ENCODE results near the gene HIPK3. TPM values are rescaled to one million over a fixed set of nuclear protein-coding genes. Genes with fewer than 3 reads are reported as not detected.
"Not testable (repeated sequence)": the region's sequence is repeated elsewhere in the genome, so short reads cannot be mapped to it uniquely, and the experiment has no call there.

Gene HIPK3
- polyA plus RNA-seq, 1 donor, result 40.8 TPM

- Histone ChIP-seq H3K9me3 (ENCODE audit: control insufficient read depth, low read depth, low read length) (no peaks in the 10 kb centered on the region), H3K36me3 (ENCODE audit: control insufficient read depth, insufficient read depth, low read length) (no peaks in the 10 kb centered on the region), H3K4me3 (ENCODE audit: low read length) (no peak overlapping the region), H3K27ac (ENCODE audit: low read length) (no peak overlapping the region), H3K27me3 (ENCODE audit: control insufficient read depth, insufficient read depth, low read length) (no peaks in the 10 kb centered on the region), H3K4me1 (ENCODE audit: control insufficient read depth, insufficient read depth, low read length) (no peaks in the 10 kb centered on the region)
- DNase-seq, result no peak
Measured at GRCh38 chr11:33225371-33225770, 31.8 kb upstream of the HIPK3 start.

GRCh38 chr11:33227578-33228261 lies 29.5 kb upstream of the HIPK3 start:
- 88% methylated on average over 1 of the region's 2 CpGs for WGBS (ENCODE audit: insufficient coverage, low lambda C conversion rate)
- Histone ChIP-seq H3K4me1 (ENCODE audit: control insufficient read depth, insufficient read depth, low read length) (no peaks in the 10 kb centered on the region), H3K27ac (ENCODE audit: low read length) (no peak overlapping the region)

GRCh38 chr11:33234397-33235190 lies 22.6 kb upstream of the HIPK3 start:
- WGBS (ENCODE audit: insufficient coverage, low lambda C conversion rate), result no CpG with 5 or more reads among the region's 6 CpGs
- DNase-seq, result no peak
- no peaks in the 10 kb centered on the region for H3K27me3 ChIP-seq (ENCODE audit: control insufficient read depth, insufficient read depth, low read length)
- no peak overlapping the region for H3K4me3 ChIP-seq (ENCODE audit: low read length)
- no peaks in the 10 kb centered on the region for H3K36me3 ChIP-seq (ENCODE audit: control insufficient read depth, insufficient read depth, low read length)
- H3K4me1 ChIP-seq (ENCODE audit: control insufficient read depth, insufficient read depth, low read length), result no peaks in the 10 kb centered on the region
- no peak overlapping the region for H3K27ac ChIP-seq (ENCODE audit: low read length)
- no peaks in the 10 kb centered on the region for H3K9me3 ChIP-seq (ENCODE audit: control insufficient read depth, low read depth, low read length)

More at GRCh38 chr11:33227578-33228261, 29.5 kb upstream of the HIPK3 start:
- no peaks in the 10 kb centered on the region for H3K9me3 ChIP-seq (ENCODE audit: control insufficient read depth, low read depth, low read length)
- no peaks in the 10 kb centered on the region for H3K36me3 ChIP-seq (ENCODE audit: control insufficient read depth, insufficient read depth, low read length)
- no peak for DNase-seq
- H3K27me3 ChIP-seq (ENCODE audit: control insufficient read depth, insufficient read depth, low read length), result no peaks in the 10 kb centered on the region
- no peak overlapping the region for H3K4me3 ChIP-seq (ENCODE audit: low read length)

DNA sequence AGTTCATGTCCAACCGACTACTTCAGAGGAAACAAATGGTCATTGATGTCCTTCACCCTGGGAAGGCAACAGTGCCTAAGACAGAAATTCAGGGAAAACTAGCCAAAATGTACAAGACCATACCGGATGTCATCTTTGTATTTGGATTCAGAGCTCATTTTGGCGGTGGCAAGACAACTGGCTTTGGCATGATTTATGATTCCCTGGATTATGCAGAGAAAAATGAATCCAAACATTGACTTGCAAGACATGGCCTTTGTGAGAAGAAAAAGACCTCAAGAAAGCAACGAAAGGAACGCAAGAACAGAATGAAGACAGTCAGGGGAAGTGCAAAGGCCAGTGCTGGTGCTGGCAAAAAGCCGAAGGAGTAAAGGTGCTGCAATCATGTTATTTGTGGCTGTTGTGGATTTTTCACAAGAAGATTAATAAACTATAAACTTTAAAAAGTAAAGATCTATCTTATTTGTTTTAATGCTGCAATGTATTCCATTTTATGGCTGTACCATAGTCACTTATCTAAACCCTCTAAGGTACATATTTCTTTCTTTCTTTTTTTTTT lies 20.1 kb upstream of the HIPK3 start:
- Histone ChIP-seq H3K36me3 (ENCODE audit: control insufficient read depth, insufficient read depth, low read length) (no peaks in the 10 kb centered on the region), H3K27me3 (ENCODE audit: control insufficient read depth, insufficient read depth, low read length) (no peaks in the 10 kb centered on the region), H3K9me3 (ENCODE audit: control insufficient read depth, low read depth, low read length) (no peaks in the 10 kb centered on the region), H3K4me1 (ENCODE audit: control insufficient read depth, insufficient read depth, low read length) (no peaks in the 10 kb centered on the region), H3K4me3 (ENCODE audit: low read length) (no peak overlapping the region), H3K27ac (ENCODE audit: low read length) (no peak overlapping the region)
- peak in 1 of 2 donors; percentile 33 for DNase-seq
- 54% methylated on average over 4 of the region's 6 CpGs for WGBS (ENCODE audit: insufficient coverage, low lambda C conversion rate)

DNA sequence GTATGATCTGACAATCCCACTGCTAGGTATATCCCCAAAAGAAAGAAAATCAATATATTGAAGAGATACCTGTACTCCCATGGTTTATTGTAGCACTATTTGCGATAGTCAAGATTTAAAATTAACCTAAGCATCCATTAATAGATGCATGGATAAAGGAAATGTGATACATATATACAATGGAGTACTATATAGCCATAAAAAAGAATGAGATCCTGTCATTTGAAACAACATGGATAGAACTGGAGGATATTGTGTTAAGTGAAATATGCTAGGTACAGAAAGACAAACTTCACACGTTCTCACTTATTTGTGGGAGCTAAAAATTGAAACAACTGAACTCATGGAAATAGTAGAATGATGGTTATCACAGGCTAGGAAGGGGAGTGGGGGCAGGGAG lies 14.6 kb upstream of the HIPK3 start:
- Histone ChIP-seq H3K4me1 (ENCODE audit: control insufficient read depth, insufficient read depth, low read length) (no peaks in the 10 kb centered on the region), H3K27me3 (ENCODE audit: control insufficient read depth, insufficient read depth, low read length) (no peaks in the 10 kb centered on the region), H3K36me3 (ENCODE audit: control insufficient read depth, insufficient read depth, low read length) (no peaks in the 10 kb centered on the region), H3K27ac (ENCODE audit: low read length) (no peak overlapping the region), H3K4me3 (ENCODE audit: low read length) (no peak overlapping the region), H3K9me3 (ENCODE audit: control insufficient read depth, low read depth, low read length) (peaks cover 11% of the 10 kb centered on the region)
- no CpG with 5 or more reads among the region's 2 CpGs for WGBS (ENCODE audit: insufficient coverage, low lambda C conversion rate)
- no peak for DNase-seq

- DNase-seq; H3K27ac ChIP-seq (ENCODE audit: low read length); H3K4me3 ChIP-seq (ENCODE audit: low read length); H3K27me3 ChIP-seq (ENCODE audit: control insufficient read depth, insufficient read depth, low read length); H3K4me1 ChIP-seq (ENCODE audit: control insufficient read depth, insufficient read depth, low read length); H3K36me3 ChIP-seq (ENCODE audit: control insufficient read depth, insufficient read depth, low read length): not testable (repeated sequence)
- peaks cover 11% of the 10 kb centered on the region for H3K9me3 ChIP-seq (ENCODE audit: control insufficient read depth, low read depth, low read length)
- WGBS (ENCODE audit: insufficient coverage, low lambda C conversion rate), result no CpG with 5 or more reads among the region's 35 CpGs
Measured at GRCh38 chr11:33243654-33244053, 13.5 kb upstream of the HIPK3 start.

DNA sequence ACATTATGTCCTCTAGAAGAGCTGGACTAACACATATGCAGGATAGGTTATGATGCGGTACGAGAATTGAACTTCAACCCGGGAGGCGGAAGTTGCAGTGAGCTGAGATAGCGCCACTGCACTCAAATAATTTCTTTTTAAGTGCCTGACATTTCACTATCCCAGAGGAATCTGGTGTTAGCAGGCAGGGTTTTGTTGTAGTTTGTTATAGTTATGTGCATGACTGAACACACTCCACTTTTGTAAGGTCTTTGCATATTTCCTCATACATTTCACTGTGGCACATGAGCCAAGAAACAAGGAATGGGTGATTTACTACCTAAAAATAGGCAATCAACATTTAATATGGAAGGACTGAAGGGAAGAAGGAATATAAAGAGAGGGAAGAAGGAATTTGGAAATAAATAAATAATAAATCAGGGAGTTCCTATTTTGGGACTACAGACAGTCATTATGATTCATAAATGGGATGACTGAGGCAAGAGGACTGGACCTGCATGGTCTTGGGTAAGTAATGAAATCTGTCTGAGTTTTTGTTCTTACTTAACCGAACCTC lies 8.7 kb upstream of the HIPK3 start:
- Histone ChIP-seq H3K36me3 (ENCODE audit: control insufficient read depth, insufficient read depth, low read length) (no peaks in the 10 kb centered on the region), H3K27ac (ENCODE audit: low read length) (no peak overlapping the region), H3K9me3 (ENCODE audit: control insufficient read depth, low read depth, low read length) (peaks cover 3% of the 10 kb centered on the region), H3K4me3 (ENCODE audit: low read length) (no peak overlapping the region), H3K4me1 (ENCODE audit: control insufficient read depth, insufficient read depth, low read length) (no peaks in the 10 kb centered on the region), H3K27me3 (ENCODE audit: control insufficient read depth, insufficient read depth, low read length) (no peaks in the 10 kb centered on the region)
- peak in 1 of 2 donors; percentile 51 for DNase-seq
- no CpG with 5 or more reads among the region's 6 CpGs for WGBS (ENCODE audit: insufficient coverage, low lambda C conversion rate)

- Histone ChIP-seq H3K4me1 (ENCODE audit: control insufficient read depth, insufficient read depth, low read length) (peaks cover 9% of the 10 kb centered on the region), H3K27ac (ENCODE audit: low read length) (peak overlapping the region; percentile 97), H3K4me3 (ENCODE audit: low read length) (peak overlapping the region; percentile 72), H3K9me3 (ENCODE audit: control insufficient read depth, low read depth, low read length) (no peaks in the 10 kb centered on the region), H3K27me3 (ENCODE audit: control insufficient read depth, insufficient read depth, low read length) (no peaks in the 10 kb centered on the region), H3K36me3 (ENCODE audit: control insufficient read depth, insufficient read depth, low read length) (no peaks in the 10 kb centered on the region)
- no peak for DNase-seq
- 90% methylated on average over 2 of the region's 12 CpGs for WGBS (ENCODE audit: insufficient coverage, low lambda C conversion rate)
Measured at GRCh38 chr11:33256031-33256812, 959 bp upstream of the HIPK3 start.

DNA sequence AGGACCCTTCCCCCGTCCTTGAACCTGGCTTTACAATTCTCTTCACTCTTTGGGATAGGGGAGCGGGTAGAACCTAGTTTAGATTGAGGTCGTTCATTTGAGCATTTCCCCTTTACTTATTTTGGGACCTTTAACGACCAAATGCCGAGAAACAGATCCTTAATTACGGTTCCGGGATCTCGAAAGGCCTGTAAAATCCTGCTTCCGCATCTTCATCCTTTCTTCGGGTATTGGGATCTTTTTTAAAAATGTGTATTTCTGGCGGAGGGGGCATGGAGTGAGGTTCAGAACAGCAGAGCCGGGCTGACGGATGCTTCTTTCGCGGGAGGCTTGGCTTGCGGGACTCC lies 395 bp upstream of the HIPK3 start:
- no peaks in the 10 kb centered on the region for H3K36me3 ChIP-seq (ENCODE audit: control insufficient read depth, insufficient read depth, low read length)
- H3K27ac ChIP-seq (ENCODE audit: low read length), result peak overlapping the region; percentile 97
- H3K27me3 ChIP-seq (ENCODE audit: control insufficient read depth, insufficient read depth, low read length), result no peaks in the 10 kb centered on the region
- peak overlapping the region; percentile 72 for H3K4me3 ChIP-seq (ENCODE audit: low read length)
- H3K9me3 ChIP-seq (ENCODE audit: control insufficient read depth, low read depth, low read length), result no peaks in the 10 kb centered on the region
- WGBS (ENCODE audit: insufficient coverage, low lambda C conversion rate), result no CpG with 5 or more reads among the region's 16 CpGs
- peaks cover 9% of the 10 kb centered on the region for H3K4me1 ChIP-seq (ENCODE audit: control insufficient read depth, insufficient read depth, low read length)
- DNase-seq, result no peak

All from large intestine (tissue), 3 donors.